LNCAP (cell line): ENCODE results near the gene MKS1.

Source experiments
- CTCF ChIP-seq: fragments of 450-650 bp; IDR thresholded peaks from 2 replicates; pipeline ENCODE4 v1.5.1; 2017; ENCODE audit warnings: mild to moderate bottlenecking

Gene MKS1

GRCh38 chr17:58219007-58219788 is at the start of gene MKS1:
Gene MKS1, minus strand, starts transcription at chr17:58219255. Its CDS starts 25 bp downstream, at chr17:58219230.
- TF ChIP-seq CTCF: peak; percentile 52

- TF ChIP-seq CTCF: no peak
Observed at GRCh38 chr17:58268326-58268725, 49.3 kb upstream of the MKS1 start.

GRCh38 chr17:58267347-58268324 is 48.6 kb upstream of the MKS1 start:
- no peak for TF ChIP-seq CTCF

GRCh38 chr17:58265902-58266875 is 47.1 kb upstream of the MKS1 start:
- TF ChIP-seq CTCF: no peak

- no peak for TF ChIP-seq CTCF
Observed at GRCh38 chr17:58265271-58265670, 46.2 kb upstream of the MKS1 start.

GRCh38 chr17:58264407-58265103 is 45.5 kb upstream of the MKS1 start:
- TF ChIP-seq CTCF: no peak
